ENCODE results near the gene KIF16B.

- no peak for TF ChIP-seq CTCF (IDR thresholded peaks at IDR 0.05; ENCODE audit: insufficient read depth, low read depth, low read length)
- TF ChIP-seq EZH2 (IDR thresholded peaks at IDR 0.05; ENCODE audit: insufficient read depth, low read length) = no peak
Observed at GRCh38 chr20:16327606-16328005, 245.6 kb downstream of the KIF16B start.

Measured in astrocyte (in vitro differentiated cells and primary cell).